GM21723 (cell line): ENCODE measurements around the gene ERP27.

Source experiments
- ATAC-seq: cut with Tn5 transposase; IDR thresholded peaks from one replicate; pipeline ENCODE4 v1.9.1; 2021; ENCODE audit warnings: mild to moderate bottlenecking, moderate library complexity; ENCODE audit not compliant: unreplicated experiment

ERP27 gene

GRCh38 chr12:14959916-14960496 is 21.7 kb upstream of the ERP27 start:
- ATAC-seq = no peak

GRCh38 chr12:14959463-14959862 is 21.1 kb upstream of the ERP27 start:
- ATAC-seq = no peak

- no peak for ATAC-seq
These were observed 20.7 kb upstream of the ERP27 start for GRCh38 chr12:14959126-14959440.

- no peak for ATAC-seq
These were observed 20.2 kb upstream of the ERP27 start for GRCh38 chr12:14958361-14959125.

GRCh38 chr12:14957551-14958168 is 19.3 kb upstream of the ERP27 start:
- no peak for ATAC-seq

GRCh38 chr12:14956905-14957304 is 18.6 kb upstream of the ERP27 start:
- no peak for ATAC-seq

- peak; percentile 33 for ATAC-seq
These were observed 17.9 kb upstream of the ERP27 start for GRCh38 chr12:14956024-14956891.

GRCh38 chr12:14954269-14954668 is 15.9 kb upstream of the ERP27 start:
- no peak for ATAC-seq

- ATAC-seq = no peak
These were observed 15.4 kb upstream of the ERP27 start for GRCh38 chr12:14953752-14954151.

- ATAC-seq = peak; percentile 61
These were observed 14.1 kb upstream of the ERP27 start for GRCh38 chr12:14952299-14952921.

GRCh38 chr12:14951851-14952250 is 13.5 kb upstream of the ERP27 start:
- ATAC-seq = no peak

GRCh38 chr12:14950982-14951746 is 12.8 kb upstream of the ERP27 start:
- ATAC-seq = no peak

GRCh38 chr12:14950421-14950820 is 12.1 kb upstream of the ERP27 start:
- ATAC-seq = no peak

GRCh38 chr12:14949631-14950030 is 11.3 kb upstream of the ERP27 start:
- ATAC-seq = no peak

GRCh38 chr12:14948672-14949071 is 10.3 kb upstream of the ERP27 start:
- ATAC-seq = peak; percentile 92

- no peak for ATAC-seq
These were observed 8.5 kb upstream of the ERP27 start for GRCh38 chr12:14946861-14947260.

GRCh38 chr12:14946162-14946561 is 7.8 kb upstream of the ERP27 start:
- no peak for ATAC-seq

- ATAC-seq = no peak
These were observed 4.0 kb upstream of the ERP27 start for GRCh38 chr12:14942196-14942931.

GRCh38 chr12:14941369-14941768 is 3.0 kb upstream of the ERP27 start:
- ATAC-seq = no peak

- no peak for ATAC-seq
These were observed 648 bp downstream of the ERP27 start for GRCh38 chr12:14937689-14938088.
